HL-60 (cell line): Measurements from ENCODE around the gene LIMS1.

Experiments used
- DNase-seq, 2 experiments: peaks; one replicate each; pipeline ENCODE4 v3.0.0-alpha.2; 2010 to 2020; ENCODE audit warnings: low read depth in 1 of 2, low spot score in 1 of 2
- H3K27ac ChIP-seq: fragments of 250-450 bp; sonication (Bioruptor Pico); replicated peaks from 2 replicates; pipeline ENCODE4 v1.5.1; 2020; ENCODE audit warnings: mild to moderate bottlenecking, moderate library complexity
- H3K27me3 ChIP-seq: fragments of 250-450 bp; sonication (Bioruptor Pico); 2 replicates; pipeline ENCODE4 v1.5.1; 2021; ENCODE audit warnings: mild to moderate bottlenecking, moderate library complexity; ENCODE audit not compliant: insufficient read depth, poor library complexity, severe bottlenecking
- H3K4me3 ChIP-seq: replicated peaks from 2 replicates; pipeline ENCODE4 v1.5.1; 2011; ENCODE audit warnings: mild to moderate bottlenecking, control low read depth, low read length; ENCODE audit not compliant: insufficient read depth
- CTCF ChIP-seq: IDR thresholded peaks from one replicate; pipeline ENCODE4 v1.5.1; 2011; ENCODE audit warnings: low read length, control low read depth, inconsistent platforms; ENCODE audit not compliant: insufficient read depth
- GABPA ChIP-seq: IDR thresholded peaks from 2 replicates; pipeline ENCODE4 v1.6.1; 2012; ENCODE audit warnings: low read depth
- POLR2AphosphoS5 ChIP-seq: IDR thresholded peaks from 2 replicates; pipeline ENCODE4 v1.6.1; 2012; ENCODE audit warnings: low read depth
- REST ChIP-seq: IDR thresholded peaks from 2 replicates; pipeline ENCODE4 v1.6.1; 2012; ENCODE audit warnings: low read depth; ENCODE audit not compliant: insufficient replicate concordance
- SPI1 ChIP-seq: IDR thresholded peaks from 2 replicates; pipeline ENCODE4 v1.6.1; 2012; ENCODE audit warnings: low read depth, mild to moderate bottlenecking, borderline replicate concordance

The LIMS1 gene

GRCh38 chr2:108574332-108574731 is 40.1 kb downstream of the LIMS1 start:
- H3K27ac ChIP-seq = no peak overlapping the region

GRCh38 chr2:108575132-108575966 is 41.1 kb downstream of the LIMS1 start:
- TF ChIP-seq POLR2AphosphoS5 (no peak), REST (no peak), SPI1 (no peak), CTCF (no peak), GABPA (no peak)
- DNase-seq = no peak
- H3K27ac ChIP-seq = no peak overlapping the region
- H3K4me3 ChIP-seq = no peak overlapping the region
- H3K27me3 ChIP-seq = no peaks in the 10 kb centered on the region

More at GRCh38 chr2:108574332-108574731, 40.1 kb downstream of the LIMS1 start:
- Histone ChIP-seq H3K4me3 (no peak overlapping the region), H3K27me3 (no peaks in the 10 kb centered on the region)
- DNase-seq = no peak
- TF ChIP-seq CTCF (no peak), POLR2AphosphoS5 (no peak), GABPA (no peak), SPI1 (no peak), REST (no peak)

- no peak for DNase-seq
- Histone ChIP-seq H3K27ac (no peak overlapping the region), H3K27me3 (no peaks in the 10 kb centered on the region), H3K4me3 (no peak overlapping the region)
- TF ChIP-seq REST (no peak), GABPA (no peak), SPI1 (no peak), CTCF (no peak), POLR2AphosphoS5 (no peak)
Measured at GRCh38 chr2:108577099-108577498, 42.8 kb downstream of the LIMS1 start.
